NCI-H524 treated with DMSO at 0.1 percent for 48 hours (cell line): ENCODE data around the gene TRMT13.
A peak's percentile ranks its signal among the peaks of the same experiment; 100 is the strongest.
"Not testable (repeated sequence)": the region's sequence is repeated elsewhere in the genome, so short reads cannot be mapped to it uniquely, and the experiment has no call there.

Source experiments
- DNase-seq: peaks from one replicate; lab custom pipeline; 2025; lab: John Stamatoyannopoulos, UW

The TRMT13 gene

GRCh38 chr1:100164216-100164615 lies 31.3 kb downstream of the TRMT13 start:
- no peak for DNase-seq

- no peak for DNase-seq
These were observed 31.7 kb downstream of the TRMT13 start for GRCh38 chr1:100164702-100165101.

GRCh38 chr1:100168051-100168450 lies 35.1 kb downstream of the TRMT13 start:
- DNase-seq: no peak

GRCh38 chr1:100177295-100178041 lies 44.5 kb downstream of the TRMT13 start:
- no peak for DNase-seq

- DNase-seq: no peak
These were observed 45.1 kb downstream of the TRMT13 start, which contains the start of gene LRRC39 for GRCh38 chr1:100178091-100178490. TSS of gene LRRC39 (minus strand) at chr1:100178256. CDS start at chr1:100168516, 9,740 bp downstream.

- DNase-seq: no peak
These were observed 50.4 kb downstream of the TRMT13 start for GRCh38 chr1:100183370-100183769.

- DNase-seq: no peak
These were observed 51.6 kb downstream of the TRMT13 start for GRCh38 chr1:100184536-100184935.

GRCh38 chr1:100187912-100188311 lies 54.9 kb downstream of the TRMT13 start:
- no peak for DNase-seq

GRCh38 chr1:100188617-100189016 lies 55.7 kb downstream of the TRMT13 start:
- peak; percentile 92 for DNase-seq

- no peak for DNase-seq
These were observed 65.6 kb downstream of the TRMT13 start for GRCh38 chr1:100198596-100198995.

- DNase-seq: not testable (repeated sequence)
These were observed 67.1 kb downstream of the TRMT13 start for GRCh38 chr1:100200060-100200459.
